ENCODE data around the gene FRA10AC1. TPM values are rescaled to one million over a fixed set of nuclear protein-coding genes. Genes with fewer than 3 reads are reported as not detected.
A peak's percentile ranks its signal among the peaks of the same experiment; 100 is the strongest.

The FRA10AC1 gene
- total RNA-seq, 6 donors from 2014 or later, result 7.4 to 28.9 (median 12.2) TPM

DNA sequence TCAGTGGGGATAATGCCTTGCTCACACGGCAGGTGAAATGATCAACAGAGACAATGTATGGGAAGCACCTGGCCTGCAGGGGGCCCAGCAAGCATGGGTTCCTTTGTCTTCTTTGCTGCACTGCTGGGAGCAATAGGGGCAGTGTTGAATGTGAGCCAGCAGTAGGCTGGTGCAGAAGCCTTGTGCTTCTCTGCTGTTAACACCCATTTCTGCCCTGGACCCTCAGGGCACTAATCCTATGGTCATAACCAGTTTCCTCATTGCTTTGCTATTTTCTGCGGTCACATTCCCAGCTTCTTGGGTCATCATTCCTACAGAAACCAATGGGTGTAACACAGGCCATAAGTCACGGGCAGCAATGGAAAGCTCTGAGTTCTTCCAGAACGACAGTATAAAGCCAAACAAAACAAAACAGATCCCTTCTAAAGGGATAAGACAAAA lies 44.5 kb upstream of the FRA10AC1 start:
- TF ChIP-seq CTCF (IDR thresholded peaks at IDR 0.05), result no peak
- no peak for TF ChIP-seq POLR2A (IDR thresholded peaks at IDR 0.05)
- TF ChIP-seq EP300 (IDR thresholded peaks at IDR 0.05), result no peak
- no peak for TF ChIP-seq POLR2AphosphoS5 (IDR thresholded peaks at IDR 0.05)
- Histone ChIP-seq H3K27ac (no peak overlapping the region), H3K36me3 (no peaks in the 10 kb centered on the region), H3K27me3 (no peaks in the 10 kb centered on the region), H3K9me3 (no peaks in the 10 kb centered on the region), H3K4me3 (no peak overlapping the region), H3K4me1 (peaks cover 5 to 9% (median 7%) of the 10 kb centered on the region in 4 donors)
- no peak for DNase-seq
- WGBS, 2 donors, result 54 to 65% methylated on average over 4 of the region's 4 CpGs
- ATAC-seq (ENCODE audit: low FRiP score in 2 of 2), result peak in 1 of 2 donors; percentile 77

DNA sequence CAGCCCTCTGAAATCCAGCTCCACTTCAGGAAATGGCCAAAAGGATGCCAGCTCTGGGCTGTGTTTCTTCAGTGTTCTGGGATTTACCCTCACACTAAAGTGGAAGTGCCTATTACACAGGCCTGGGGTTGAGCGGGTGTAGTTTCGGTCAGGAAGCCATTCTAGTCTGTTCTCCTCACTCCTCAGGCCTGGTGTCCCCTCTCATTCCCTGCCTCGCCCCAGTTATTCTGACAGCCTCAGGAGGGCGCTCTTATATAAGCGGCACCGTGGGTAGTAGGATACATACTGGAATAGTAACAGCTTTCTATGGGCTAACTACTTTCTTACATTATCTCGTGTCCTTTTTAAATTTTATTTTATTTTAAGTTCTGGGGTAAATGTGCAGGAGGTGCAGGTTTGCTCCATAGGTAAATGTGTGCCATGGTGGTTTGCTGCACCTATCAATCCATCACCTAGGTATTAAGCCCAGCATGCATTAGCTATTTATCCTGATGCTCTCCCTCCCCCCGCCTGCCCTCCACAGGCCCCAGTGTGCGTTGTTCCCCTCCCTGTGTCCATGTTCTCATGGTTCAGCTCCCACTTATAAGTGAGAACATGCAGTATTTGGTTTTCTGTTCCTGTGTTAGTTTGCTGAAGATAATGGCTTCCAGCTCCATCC lies 43.1 kb upstream of the FRA10AC1 start:
- Histone ChIP-seq H3K9me3 (no peaks in the 10 kb centered on the region), H3K4me1 (peaks cover 4 to 5% (median 5%) of the 10 kb centered on the region in 4 donors), H3K36me3 (no peaks in the 10 kb centered on the region), H3K27ac (no peak overlapping the region), H3K27me3 (no peaks in the 10 kb centered on the region), H3K4me3 (no peak overlapping the region)
- TF ChIP-seq POLR2AphosphoS5 (IDR thresholded peaks at IDR 0.05) (no peak), EP300 (IDR thresholded peaks at IDR 0.05) (no peak), CTCF (IDR thresholded peaks at IDR 0.05) (no peak), POLR2A (IDR thresholded peaks at IDR 0.05) (no peak)
- 52 to 67% methylated on average over 7 to 9 of the region's 9 CpGs for WGBS, 2 donors
- ATAC-seq (ENCODE audit: low FRiP score in 2 of 2), result peak in 1 of 2 donors; percentile 38
- no peak for DNase-seq

DNA sequence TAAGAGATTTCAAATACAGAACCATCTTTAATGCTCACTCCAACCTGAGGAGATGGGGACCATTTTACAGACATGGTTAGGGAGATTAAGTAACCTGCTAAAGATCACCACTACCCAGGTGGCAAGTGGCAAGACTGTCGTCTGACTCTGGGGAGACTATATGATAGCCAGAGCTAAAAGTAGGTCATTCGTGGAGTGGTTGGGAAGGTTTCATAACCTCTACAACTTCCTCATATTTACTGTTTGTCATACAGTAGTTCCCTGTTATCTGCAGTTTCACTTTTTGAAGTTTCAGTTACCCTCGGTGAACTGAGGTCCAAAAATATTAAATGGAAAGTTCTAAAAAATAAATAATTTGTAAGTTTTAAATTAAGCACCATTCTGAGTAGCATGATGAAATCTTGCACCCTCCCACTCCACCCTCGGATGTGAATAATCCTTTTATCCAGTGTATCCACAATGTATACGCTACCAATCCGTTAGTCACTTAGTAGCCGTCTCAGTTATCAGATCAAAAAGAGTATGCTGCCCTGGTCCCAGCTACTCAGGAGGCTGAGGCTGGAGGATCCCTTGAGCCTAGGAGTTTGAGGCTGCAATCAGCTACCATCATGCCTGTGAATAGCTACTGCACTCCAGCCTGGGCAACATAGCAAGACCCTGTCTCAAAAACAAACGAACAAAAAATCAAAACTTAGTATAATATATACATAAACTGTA lies 40.4 kb upstream of the FRA10AC1 start:
- WGBS, 2 donors, result 43 to 44% methylated on average over 8 of the region's 8 CpGs
- TF ChIP-seq POLR2AphosphoS5 (IDR thresholded peaks at IDR 0.05) (no peak), CTCF (IDR thresholded peaks at IDR 0.05) (no peak), EP300 (IDR thresholded peaks at IDR 0.05) (no peak), POLR2A (IDR thresholded peaks at IDR 0.05) (no peak)
- ATAC-seq (ENCODE audit: low FRiP score in 2 of 2) (peak; percentile 79 to 81), DNase-seq (peak in 1 of 2 donors; percentile 36)
- peak overlapping the region in 3 of 4 donors; percentile 13 to 29 (median 19) for H3K4me3 ChIP-seq
- no peaks in the 10 kb centered on the region for H3K36me3 ChIP-seq
- H3K27ac ChIP-seq, result peak overlapping the region in 1 of 4 donors; percentile 40
- peaks cover 0 to 5% (median 5%) of the 10 kb centered on the region in 4 donors for H3K4me1 ChIP-seq
- no peaks in the 10 kb centered on the region for H3K27me3 ChIP-seq
- no peaks in the 10 kb centered on the region for H3K9me3 ChIP-seq

DNA sequence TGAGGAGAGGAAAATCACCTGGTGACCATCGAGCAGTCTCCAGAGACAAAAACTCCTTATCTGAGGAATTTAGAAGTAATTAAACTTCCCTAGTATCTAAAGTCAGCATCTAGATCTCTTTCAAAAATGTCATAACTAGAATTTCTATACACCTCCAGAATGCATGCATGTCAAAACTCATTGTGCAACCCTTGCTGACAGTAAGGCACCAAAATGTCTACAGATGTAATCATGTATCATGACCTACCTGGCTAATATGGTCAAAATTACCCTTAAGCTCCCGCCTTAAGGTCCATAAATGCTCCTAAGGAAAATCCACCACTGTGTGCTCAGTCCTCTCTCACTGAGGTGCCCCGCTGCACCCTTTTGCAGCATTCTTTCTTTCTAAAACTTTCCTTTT lies 39.0 kb upstream of the FRA10AC1 start:
- DNase-seq (no peak), ATAC-seq (ENCODE audit: low FRiP score in 2 of 2) (no peak)
- TF ChIP-seq POLR2A (IDR thresholded peaks at IDR 0.05) (no peak), POLR2AphosphoS5 (IDR thresholded peaks at IDR 0.05) (no peak), EP300 (IDR thresholded peaks at IDR 0.05) (no peak), CTCF (IDR thresholded peaks at IDR 0.05) (no peak)
- WGBS, 2 donors, result 75 to 84% methylated on average over 3 of the region's 3 CpGs
- H3K9me3 ChIP-seq, result no peaks in the 10 kb centered on the region
- H3K27me3 ChIP-seq, result no peaks in the 10 kb centered on the region
- no peaks in the 10 kb centered on the region for H3K36me3 ChIP-seq
- no peak overlapping the region for H3K4me3 ChIP-seq
- no peak overlapping the region for H3K27ac ChIP-seq
- H3K4me1 ChIP-seq, result peaks cover 0 to 5% (median 5%) of the 10 kb centered on the region in 4 donors
